ENCODE results near the gene SMURF1. TPM values are rescaled to one million over a fixed set of nuclear protein-coding genes. Genes with fewer than 3 reads are reported as not detected.

SMURF1 gene
- total RNA-seq, 1 donor from 2014 or later = 44.7 TPM

DNA sequence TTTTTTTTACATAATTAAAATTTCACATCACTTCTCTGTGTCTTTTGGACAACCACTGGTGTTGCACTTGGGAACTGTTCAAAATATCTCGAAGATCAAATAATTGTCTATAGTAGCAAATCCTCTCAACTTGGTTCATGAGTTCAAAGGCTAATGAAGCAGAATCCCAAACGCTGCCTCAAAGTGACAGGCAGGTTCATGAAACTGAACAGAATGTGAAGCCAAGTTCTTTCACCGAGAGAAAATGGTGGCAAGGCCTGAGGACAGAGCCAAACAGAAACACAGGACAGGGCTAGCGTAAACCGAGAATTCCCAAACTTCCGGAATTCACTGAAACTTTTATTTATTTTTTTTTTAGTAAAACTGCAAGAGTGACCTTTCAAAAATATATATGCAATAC is 21.1 kb downstream of the SMURF1 start:
- H3K27ac Mint-ChIP-seq (ENCODE audit: unreplicated experiment) = no peak overlapping the region
- H4K20me1 ChIP-seq (ENCODE audit: insufficient read depth, low read length) = peaks cover 89% of the 10 kb centered on the region
- no peak for FAIRE-seq

DNA sequence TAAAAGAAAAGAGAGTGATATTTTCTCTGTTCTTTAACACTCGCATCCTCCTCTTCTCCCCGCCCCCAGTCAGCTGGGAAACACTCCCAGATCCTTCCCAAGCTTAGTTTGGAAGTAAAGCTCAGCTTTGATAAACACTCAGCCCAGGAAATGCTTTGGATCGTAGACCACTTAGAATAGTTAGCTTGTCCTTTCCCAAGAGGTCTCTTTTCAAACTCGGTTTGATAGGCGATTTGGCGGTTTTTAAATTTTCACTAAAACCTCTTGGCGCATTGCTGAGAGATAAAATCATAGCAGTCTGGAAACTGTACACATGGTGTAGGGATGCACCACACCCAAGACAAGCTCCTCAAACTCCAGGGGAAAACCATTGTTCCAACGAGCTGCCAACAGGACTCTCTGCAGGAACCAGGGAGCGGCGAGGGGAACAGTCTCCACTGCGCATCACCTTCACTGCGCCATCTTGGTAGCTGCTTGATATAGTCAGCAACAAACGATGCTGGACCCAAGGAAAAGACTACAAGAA is 22.3 kb downstream of the SMURF1 start:
- FAIRE-seq (no peak), DNase-seq (ENCODE audit: low read depth) (no peak)
- peaks cover 2% of the 10 kb centered on the region for H3K9me3 Mint-ChIP-seq (ENCODE audit: unreplicated experiment)
- no peak overlapping the region for H3K27ac Mint-ChIP-seq (ENCODE audit: unreplicated experiment)
- TF ChIP-seq CTCF (IDR thresholded peaks at IDR 0.05; ENCODE audit: insufficient read depth, low read depth, low read length) = no peak
- no peak for TF ChIP-seq EZH2 (IDR thresholded peaks at IDR 0.05; ENCODE audit: insufficient read depth, low read length)
- Histone ChIP-seq H2AFZ (ENCODE audit: low read depth, low read length) (no peak overlapping the region), H3K79me2 (ENCODE audit: insufficient read depth, low read length) (peaks cover 95% of the 10 kb centered on the region), H3K36me3 (ENCODE audit: insufficient read depth, low read length) (no peaks in the 10 kb centered on the region), H4K20me1 (ENCODE audit: insufficient read depth, low read length) (peaks cover 84% of the 10 kb centered on the region), H3K4me3 (ENCODE audit: insufficient read depth, low read depth, low read length) (no peak overlapping the region), H3K9me3 (ENCODE audit: insufficient read depth, low read depth, low read length) (no peaks in the 10 kb centered on the region), H3K4me1 (ENCODE audit: insufficient read depth, low read length) (peaks cover 10% of the 10 kb centered on the region), H3K27me3 (ENCODE audit: insufficient read depth, low read length) (no peaks in the 10 kb centered on the region), H3K27ac (ENCODE audit: low read depth, low read length) (peak overlapping the region; percentile 23), H3K4me2 (ENCODE audit: low read length) (peak overlapping the region; percentile 30), H3K9ac (ENCODE audit: low read length) (peak overlapping the region; percentile 3)
- H3K36me3 Mint-ChIP-seq (ENCODE audit: low read depth, unreplicated experiment) = peaks cover 14% of the 10 kb centered on the region
- H3K27me3 Mint-ChIP-seq (ENCODE audit: low read depth, unreplicated experiment) = no peaks in the 10 kb centered on the region
- peaks cover 30% of the 10 kb centered on the region for H3K4me1 Mint-ChIP-seq (ENCODE audit: low read depth, unreplicated experiment)
- H3K4me3 Mint-ChIP-seq (ENCODE audit: unreplicated experiment) = no peak overlapping the region

More for the DNA sequence above, 21.1 kb downstream of the SMURF1 start:
- no peaks in the 10 kb centered on the region for H3K9me3 ChIP-seq (ENCODE audit: insufficient read depth, low read depth, low read length)
- peaks cover 2% of the 10 kb centered on the region for H3K9me3 Mint-ChIP-seq (ENCODE audit: unreplicated experiment)
- H3K27ac ChIP-seq (ENCODE audit: low read depth, low read length) = no peak overlapping the region
- TF ChIP-seq CTCF (IDR thresholded peaks at IDR 0.05; ENCODE audit: insufficient read depth, low read depth, low read length) (no peak), EZH2 (IDR thresholded peaks at IDR 0.05; ENCODE audit: insufficient read depth, low read length) (no peak)
- DNase-seq (ENCODE audit: low read depth) = no peak
- H3K4me1 Mint-ChIP-seq (ENCODE audit: low read depth, unreplicated experiment) = peaks cover 36% of the 10 kb centered on the region
- no peaks in the 10 kb centered on the region for H3K27me3 ChIP-seq (ENCODE audit: insufficient read depth, low read length)
- H3K4me3 Mint-ChIP-seq (ENCODE audit: unreplicated experiment) = no peak overlapping the region
- H3K36me3 ChIP-seq (ENCODE audit: insufficient read depth, low read length) = no peaks in the 10 kb centered on the region
- H3K79me2 ChIP-seq (ENCODE audit: insufficient read depth, low read length) = peaks cover 97% of the 10 kb centered on the region
- H2AFZ ChIP-seq (ENCODE audit: low read depth, low read length) = no peak overlapping the region
- H3K36me3 Mint-ChIP-seq (ENCODE audit: low read depth, unreplicated experiment) = peaks cover 14% of the 10 kb centered on the region
- H3K4me3 ChIP-seq (ENCODE audit: insufficient read depth, low read depth, low read length) = no peak overlapping the region
- H3K4me1 ChIP-seq (ENCODE audit: insufficient read depth, low read length) = peaks cover 10% of the 10 kb centered on the region
- H3K4me2 ChIP-seq (ENCODE audit: low read length) = no peak overlapping the region
- no peak overlapping the region for H3K9ac ChIP-seq (ENCODE audit: low read length)
- no peaks in the 10 kb centered on the region for H3K27me3 Mint-ChIP-seq (ENCODE audit: low read depth, unreplicated experiment)

DNA sequence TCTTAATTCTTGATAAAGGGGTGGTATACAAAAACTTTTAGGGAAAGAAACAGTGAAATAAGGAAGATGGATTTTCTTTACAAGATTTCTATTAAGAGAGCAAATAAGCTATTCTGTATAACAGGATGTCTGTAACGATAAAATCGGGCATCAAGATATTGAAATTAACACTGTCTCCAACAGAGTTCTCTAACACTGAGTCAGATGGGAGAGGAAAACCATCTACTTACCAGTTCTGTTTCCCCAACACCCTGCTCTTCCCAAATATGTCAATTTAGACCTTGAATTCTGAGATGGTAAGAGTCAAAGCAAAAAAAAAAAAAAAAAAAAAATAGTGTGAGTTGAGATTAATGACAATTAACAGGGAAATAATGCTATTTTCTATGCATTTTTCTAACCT is 23.0 kb downstream of the SMURF1 start:
- Histone ChIP-seq H4K20me1 (ENCODE audit: insufficient read depth, low read length) (peaks cover 88% of the 10 kb centered on the region), H3K9me3 (ENCODE audit: insufficient read depth, low read depth, low read length) (no peaks in the 10 kb centered on the region), H3K79me2 (ENCODE audit: insufficient read depth, low read length) (peaks cover 95% of the 10 kb centered on the region), H2AFZ (ENCODE audit: low read depth, low read length) (no peak overlapping the region), H3K4me2 (ENCODE audit: low read length) (peak overlapping the region; percentile 13), H3K27ac (ENCODE audit: low read depth, low read length) (peak overlapping the region; percentile 23), H3K36me3 (ENCODE audit: insufficient read depth, low read length) (no peaks in the 10 kb centered on the region), H3K4me1 (ENCODE audit: insufficient read depth, low read length) (peaks cover 10% of the 10 kb centered on the region), H3K9ac (ENCODE audit: low read length) (no peak overlapping the region), H3K4me3 (ENCODE audit: insufficient read depth, low read depth, low read length) (no peak overlapping the region), H3K27me3 (ENCODE audit: insufficient read depth, low read length) (no peaks in the 10 kb centered on the region)
- H3K9me3 Mint-ChIP-seq (ENCODE audit: unreplicated experiment) = peaks cover 2% of the 10 kb centered on the region
- no peak overlapping the region for H3K27ac Mint-ChIP-seq (ENCODE audit: unreplicated experiment)
- no peak for DNase-seq (ENCODE audit: low read depth)
- H3K36me3 Mint-ChIP-seq (ENCODE audit: low read depth, unreplicated experiment) = peaks cover 19% of the 10 kb centered on the region
- no peak for FAIRE-seq
- no peaks in the 10 kb centered on the region for H3K27me3 Mint-ChIP-seq (ENCODE audit: low read depth, unreplicated experiment)
- no peak overlapping the region for H3K4me3 Mint-ChIP-seq (ENCODE audit: unreplicated experiment)
- TF ChIP-seq CTCF (IDR thresholded peaks at IDR 0.05; ENCODE audit: insufficient read depth, low read depth, low read length) = no peak
- no peak for TF ChIP-seq EZH2 (IDR thresholded peaks at IDR 0.05; ENCODE audit: insufficient read depth, low read length)
- H3K4me1 Mint-ChIP-seq (ENCODE audit: low read depth, unreplicated experiment) = peaks cover 30% of the 10 kb centered on the region
